Hematopoietic multipotent progenitor cell treated with erythropoietin and hydrocortisone succinate and interleukin-3 and kit ligand, for 15 days (in vitro differentiated cells): ENCODE results near the gene CDYL2.
"Not testable (repeated sequence)": the region's sequence is repeated elsewhere in the genome, so short reads cannot be mapped to it uniquely, and the experiment has no call there.

ENCODE experiments used
- DNase-seq: peaks from one replicate; pipeline ENCODE4 v3.0.0-alpha.2; 2015; ENCODE audit warnings: low spot score

CDYL2 gene

GRCh38 chr16:80807906-80808305 lies 3.5 kb upstream of the CDYL2 start:
- DNase-seq: no peak

- no peak for DNase-seq
Measured at GRCh38 chr16:80806927-80807340, 2.5 kb upstream of the CDYL2 start.

DNA sequence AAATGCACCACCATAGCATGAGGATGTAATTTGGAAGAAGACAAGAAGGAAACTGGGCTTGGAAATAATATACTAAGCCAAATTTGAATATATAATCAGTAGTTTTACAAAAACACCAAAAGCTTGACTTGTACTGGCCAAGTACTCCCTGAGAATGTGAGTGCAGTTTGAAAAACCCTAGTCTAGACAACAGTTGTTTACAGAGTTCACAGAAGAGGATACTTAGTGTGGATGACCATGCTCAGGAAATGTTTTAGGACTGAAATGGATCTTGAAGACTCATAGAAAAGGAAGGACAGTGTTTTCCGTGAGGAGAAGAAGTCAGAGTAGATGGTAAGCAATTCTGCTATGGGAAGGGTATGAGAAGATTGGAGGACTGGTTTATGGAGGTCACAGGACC lies 1.9 kb upstream of the CDYL2 start:
- no peak for DNase-seq

DNA sequence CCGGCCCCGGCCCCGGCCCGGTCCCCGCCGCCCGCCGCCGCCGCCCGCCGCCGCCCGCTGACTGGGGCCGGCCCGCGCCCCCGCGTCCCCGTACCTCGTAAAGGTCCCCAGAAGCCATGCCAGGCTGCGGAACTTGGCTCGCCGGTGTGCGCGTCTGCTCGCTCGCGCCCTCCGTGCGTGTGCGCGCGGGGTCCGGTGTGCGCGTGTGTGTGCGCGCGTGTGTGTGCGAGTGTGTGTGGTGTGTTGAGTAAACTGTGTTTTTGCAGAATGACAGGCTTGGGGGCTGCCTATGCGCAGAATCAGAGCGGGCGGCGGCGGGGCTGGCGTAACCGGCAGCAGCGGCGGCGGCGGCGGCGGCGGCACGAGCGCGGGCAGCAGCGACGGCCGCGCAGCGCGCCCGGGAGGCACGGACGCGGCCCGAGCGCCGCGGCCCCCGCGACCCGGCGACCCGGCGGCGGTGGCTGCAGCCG lies 307 bp downstream of the CDYL2 start:
- no peak for DNase-seq

GRCh38 chr16:80803339-80804055 lies 901 bp downstream of the CDYL2 start:
- DNase-seq: no peak

- no peak for DNase-seq
Measured at GRCh38 chr16:80802902-80803301, 1.5 kb downstream of the CDYL2 start.

DNA sequence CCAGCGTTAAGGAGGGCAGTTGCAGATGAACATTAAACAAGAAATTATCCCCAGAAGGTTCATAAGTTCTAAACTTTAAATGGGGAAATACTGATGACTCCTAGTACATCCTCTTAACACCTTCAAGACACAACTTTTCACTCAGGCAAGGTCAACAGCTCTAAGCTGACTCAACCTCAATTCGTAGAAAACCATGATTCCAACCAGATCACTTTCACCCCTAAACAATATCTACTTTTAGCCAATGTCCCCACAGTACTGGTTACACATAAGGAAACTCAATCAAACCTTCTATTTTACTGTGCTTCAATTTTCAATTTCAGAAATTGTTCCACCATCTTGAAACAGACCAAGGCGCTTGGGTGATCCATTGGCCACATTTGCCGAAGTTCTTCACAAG lies 2.3 kb downstream of the CDYL2 start:
- DNase-seq: no peak

- no peak for DNase-seq
Measured at GRCh38 chr16:80794071-80794470, 10.3 kb downstream of the CDYL2 start.

DNA sequence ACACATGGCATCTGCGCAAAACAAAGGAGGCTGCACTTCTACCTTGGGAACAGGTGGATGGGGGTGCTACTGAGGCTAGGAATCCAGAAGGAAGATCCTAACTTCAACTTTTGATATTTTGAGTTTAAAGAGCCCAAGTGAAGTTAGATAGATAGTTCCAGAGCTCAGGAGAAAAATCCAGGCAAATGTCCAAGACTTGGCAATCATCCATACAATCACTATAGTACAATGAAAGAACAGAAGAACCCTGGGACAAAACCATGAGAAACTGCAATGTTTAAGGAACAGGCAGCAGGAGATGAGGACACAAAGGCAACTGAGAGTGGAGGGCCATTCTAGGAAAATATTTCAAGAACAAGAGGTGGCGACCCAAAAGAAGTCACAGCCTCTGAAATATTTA lies 12.4 kb downstream of the CDYL2 start:
- no peak for DNase-seq

DNA sequence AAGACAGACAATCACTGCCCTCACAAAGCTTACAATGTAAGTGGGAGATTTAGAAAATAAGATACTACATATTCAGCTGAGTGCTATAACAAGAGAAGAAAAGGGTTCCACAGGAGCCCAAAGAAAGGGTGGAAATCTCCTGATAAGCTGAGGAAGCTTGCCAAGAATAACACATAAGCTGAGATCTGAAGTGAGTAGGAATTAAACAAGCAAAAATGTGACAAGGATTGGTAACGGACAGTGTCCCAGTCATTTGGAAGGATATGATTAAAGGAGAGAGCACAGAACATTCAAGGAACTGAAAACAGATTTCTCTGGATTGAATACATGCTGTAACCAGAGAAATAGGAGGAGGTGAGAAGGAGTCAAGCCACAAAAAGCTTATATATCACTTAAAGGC lies 13.0 kb downstream of the CDYL2 start:
- DNase-seq: no peak

DNA sequence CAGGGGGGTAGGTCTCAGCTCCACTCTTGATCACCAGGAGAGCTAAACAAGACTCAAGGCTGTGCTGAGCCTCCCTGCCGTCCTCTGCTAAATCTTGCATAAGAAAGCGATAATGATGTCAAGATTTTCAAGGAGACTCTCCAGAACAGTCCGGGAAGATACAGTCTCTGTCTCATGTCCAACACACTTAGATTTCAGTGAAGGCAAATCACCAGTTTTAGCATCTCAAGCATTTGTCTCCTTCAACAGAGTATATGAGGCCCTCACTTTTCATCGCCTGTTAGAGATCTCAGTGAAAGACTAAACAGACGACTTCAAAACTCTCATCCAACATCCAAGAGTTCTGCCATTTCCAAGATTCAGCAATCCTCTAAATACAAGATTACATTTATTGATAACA lies 13.6 kb downstream of the CDYL2 start:
- no peak for DNase-seq

GRCh38 chr16:80788027-80788426 lies 16.4 kb downstream of the CDYL2 start:
- no peak for DNase-seq

DNA sequence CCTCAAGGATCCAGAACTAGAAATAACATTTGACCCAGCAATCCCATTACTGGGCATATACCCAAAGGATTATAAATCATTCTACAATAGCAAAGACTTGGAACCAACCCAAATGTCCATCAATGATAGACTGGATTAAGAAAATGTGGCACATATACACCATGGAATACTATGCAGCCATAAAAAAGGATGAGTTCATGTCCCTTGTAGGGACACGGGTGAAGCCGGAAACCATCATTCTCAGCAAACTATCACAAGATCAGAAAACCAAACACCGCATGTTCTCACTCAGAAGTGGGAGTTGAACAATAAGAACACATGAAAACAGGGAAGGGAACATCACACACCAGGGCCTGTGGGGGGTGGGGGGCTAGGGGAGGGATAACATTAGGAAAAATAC lies 17.8 kb downstream of the CDYL2 start:
- not testable (repeated sequence) for DNase-seq

DNA sequence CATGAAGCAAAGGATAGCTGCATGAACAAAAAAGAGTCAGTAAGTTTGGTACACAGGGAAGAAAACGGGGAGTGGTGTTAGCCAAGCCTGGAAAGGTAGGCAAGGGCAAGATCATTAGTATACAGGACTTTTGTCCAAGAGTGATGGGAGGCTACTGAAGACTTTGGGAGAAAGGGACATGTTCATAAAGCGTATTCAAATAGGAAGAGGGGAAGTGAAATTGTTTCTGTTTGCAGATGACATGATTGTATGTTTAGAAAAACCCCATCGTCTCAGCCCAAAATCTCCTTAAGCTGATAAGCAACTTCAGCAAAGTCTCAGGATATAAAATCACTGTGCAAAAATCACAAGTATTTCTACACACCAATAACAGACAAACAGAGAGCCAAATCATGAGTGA lies 19.4 kb downstream of the CDYL2 start:
- no peak for DNase-seq

- DNase-seq: no peak
Measured at GRCh38 chr16:80778703-80779102, 25.7 kb downstream of the CDYL2 start.

GRCh38 chr16:80776856-80777255 lies 27.5 kb downstream of the CDYL2 start:
- no peak for DNase-seq

DNA sequence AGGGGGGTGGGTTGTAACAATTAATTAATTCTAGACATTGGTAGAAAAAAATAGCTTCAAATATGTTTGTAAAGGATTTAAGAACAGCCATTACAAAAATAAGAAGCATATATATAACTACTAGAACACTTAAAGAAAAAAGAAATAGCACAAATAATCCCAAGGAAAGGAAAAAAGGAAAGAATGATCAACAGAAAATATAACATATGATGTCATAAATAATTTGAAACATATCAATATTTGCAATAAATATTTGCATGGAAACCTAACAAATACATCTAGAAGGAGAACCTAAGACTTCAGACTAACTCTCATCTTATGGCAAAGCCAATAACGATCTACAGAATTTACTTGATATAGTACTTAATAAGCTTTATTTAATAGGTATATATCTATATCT lies 28.9 kb downstream of the CDYL2 start:
- no peak for DNase-seq

- DNase-seq: no peak
Measured at GRCh38 chr16:80766798-80767197, 37.6 kb downstream of the CDYL2 start.

DNA sequence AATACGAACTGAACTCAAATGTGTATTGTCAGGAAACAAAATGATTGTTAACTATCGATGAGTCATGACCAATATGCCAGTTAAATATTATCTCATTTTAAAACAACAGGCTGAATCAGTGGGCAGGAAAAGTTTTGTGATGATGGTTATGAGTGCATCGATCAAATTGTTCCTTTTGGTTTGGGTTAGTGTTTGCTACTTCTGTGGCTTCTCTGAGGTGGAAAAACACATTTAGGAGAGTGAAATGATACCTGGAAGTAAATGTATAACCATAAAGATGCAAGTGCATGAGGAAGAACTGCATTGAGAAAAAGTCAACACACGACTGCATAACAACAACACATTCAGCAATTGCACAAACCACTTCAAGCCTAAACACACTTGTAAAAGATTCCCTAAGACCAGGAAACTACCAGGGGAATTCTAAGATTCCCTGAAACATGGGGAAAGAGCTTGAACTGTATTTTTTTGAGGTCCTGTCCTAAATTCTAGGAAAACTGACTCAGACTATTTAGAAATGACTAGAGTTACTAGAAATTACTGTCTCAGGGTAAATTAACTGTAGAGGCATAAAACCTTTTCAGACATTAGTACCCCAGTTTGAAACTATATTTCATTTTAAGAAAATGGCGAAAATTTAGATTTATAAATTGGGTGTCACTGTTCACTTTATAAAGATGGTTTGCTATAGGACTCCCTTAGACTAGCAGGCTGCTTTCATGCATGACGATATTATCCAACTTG lies 44.8 kb downstream of the CDYL2 start:
- DNase-seq: no peak

DNA sequence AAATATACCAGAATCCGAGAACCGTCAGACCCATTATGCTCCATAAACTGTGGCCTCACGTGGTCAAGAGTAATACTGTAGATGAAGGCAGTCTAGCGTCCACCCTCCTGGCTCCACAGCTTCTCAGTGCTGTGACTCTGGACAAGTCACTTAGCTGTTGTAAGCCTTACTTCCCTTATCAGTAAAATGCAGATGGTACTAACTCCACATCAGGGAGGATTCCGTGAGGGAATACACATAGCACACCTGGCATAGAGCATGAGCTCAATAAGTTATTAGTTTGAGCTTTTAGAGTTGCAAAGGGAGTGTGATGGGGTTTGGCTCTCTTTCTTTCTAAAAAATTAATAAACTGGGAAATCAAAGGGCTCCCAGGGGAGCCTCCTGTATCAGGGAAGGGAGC lies 49.9 kb downstream of the CDYL2 start:
- no peak for DNase-seq

- DNase-seq: no peak
Measured at GRCh38 chr16:80752541-80752940, 51.9 kb downstream of the CDYL2 start.

DNA sequence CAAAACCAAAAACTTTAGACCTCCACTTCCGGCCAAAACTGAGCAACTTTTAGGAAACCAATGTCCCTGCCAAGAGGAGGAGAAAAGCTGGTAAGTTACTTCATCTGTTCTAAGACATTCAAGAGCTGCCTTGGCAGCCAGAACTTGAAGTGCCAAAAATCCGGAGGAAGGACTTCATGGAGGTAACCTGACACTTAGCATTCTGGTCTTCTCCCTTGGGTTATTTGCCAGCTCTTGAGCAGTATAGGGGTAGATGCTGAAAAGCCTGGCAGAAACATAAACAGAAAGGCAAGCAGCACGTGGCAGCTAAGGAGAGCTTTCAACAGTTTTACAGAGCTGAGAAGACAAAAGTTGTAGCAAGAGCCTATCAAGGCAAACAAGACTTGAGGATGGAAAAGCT lies 53.2 kb downstream of the CDYL2 start:
- DNase-seq: no peak

- no peak for DNase-seq
Measured at GRCh38 chr16:80746231-80746630, 58.2 kb downstream of the CDYL2 start.

GRCh38 chr16:80744856-80745255 lies 59.5 kb downstream of the CDYL2 start:
- no peak for DNase-seq
